ENCODE measurements around the gene TRIM44.

The TRIM44 gene, protein sequence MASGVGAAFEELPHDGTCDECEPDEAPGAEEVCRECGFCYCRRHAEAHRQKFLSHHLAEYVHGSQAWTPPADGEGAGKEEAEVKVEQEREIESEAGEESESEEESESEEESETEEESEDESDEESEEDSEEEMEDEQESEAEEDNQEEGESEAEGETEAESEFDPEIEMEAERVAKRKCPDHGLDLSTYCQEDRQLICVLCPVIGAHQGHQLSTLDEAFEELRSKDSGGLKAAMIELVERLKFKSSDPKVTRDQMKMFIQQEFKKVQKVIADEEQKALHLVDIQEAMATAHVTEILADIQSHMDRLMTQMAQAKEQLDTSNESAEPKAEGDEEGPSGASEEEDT

GRCh38 chr11:35662649-35663407, at the start of gene TRIM44:
TRIM44 (plus strand) TSS chr11:35662775; CDS start chr11:35663112, 337 bp downstream.
- peak; percentile 31 for DNase-seq

- no peak for DNase-seq
These were observed 47.5 kb upstream of the TRIM44 start for GRCh38 chr11:35614939-35615569.

DNA sequence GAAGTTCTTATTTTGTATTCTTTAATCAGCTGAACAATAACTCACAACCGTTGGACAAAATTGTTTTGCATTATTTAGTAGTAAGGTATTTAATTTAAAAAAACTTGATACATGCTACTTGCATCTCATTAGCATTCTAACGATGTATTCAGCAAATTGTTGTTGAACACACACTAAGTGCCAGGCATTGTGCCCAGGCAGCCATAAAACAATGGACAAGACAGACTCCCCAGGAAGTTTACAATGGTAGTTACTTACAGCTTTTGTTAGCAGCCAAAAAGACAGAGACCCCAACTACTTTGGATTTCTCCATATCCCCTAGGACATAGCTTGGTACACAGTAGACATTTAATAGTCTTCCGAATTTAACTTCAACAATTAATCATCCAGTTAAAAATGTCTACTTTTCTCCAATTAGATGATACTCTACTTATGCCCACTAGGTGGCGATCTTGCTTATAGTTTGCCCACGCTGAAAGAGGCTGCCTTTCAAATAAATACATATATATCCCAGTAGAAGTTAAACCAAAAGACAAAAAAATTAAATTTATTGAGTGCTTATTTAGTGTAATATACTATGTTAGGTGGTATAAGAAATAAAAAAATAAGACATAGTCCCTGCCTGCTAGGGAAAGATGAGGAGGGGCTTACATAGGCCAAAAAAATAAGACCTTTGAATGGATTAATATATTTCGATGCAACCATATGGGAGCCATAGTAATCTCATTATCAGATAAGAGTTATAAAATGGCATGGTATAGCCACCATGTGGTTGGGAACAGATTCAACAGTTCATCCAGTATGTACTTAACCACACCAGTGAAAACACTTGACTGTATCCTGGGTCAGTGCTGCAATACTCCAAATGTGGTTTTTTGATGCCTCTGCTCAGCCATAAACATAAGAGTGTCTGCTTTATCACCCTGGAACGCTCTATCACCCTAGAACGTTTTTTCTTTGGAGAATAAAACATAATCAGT, 46.4 kb upstream of the TRIM44 start:
- peak; percentile 17 for DNase-seq

DNA sequence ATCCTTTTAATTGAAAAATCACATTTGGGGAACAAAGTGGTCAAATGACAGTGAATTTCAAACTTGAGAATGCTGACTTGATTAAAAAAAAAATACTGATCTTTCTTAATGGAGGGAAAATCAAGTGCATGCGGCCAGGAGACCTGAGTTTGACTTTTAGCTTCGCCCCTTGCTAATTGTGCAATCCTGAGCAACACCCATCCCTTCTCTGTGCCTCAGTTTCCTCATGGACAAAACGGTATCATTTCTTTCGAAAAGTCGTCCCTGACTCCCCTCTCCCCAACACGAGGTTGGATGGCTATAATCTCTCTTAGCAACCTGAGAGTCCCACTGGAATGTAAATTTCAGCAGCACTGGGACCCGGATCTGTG, 45.3 kb upstream of the TRIM44 start:
- DNase-seq: no peak

DNA sequence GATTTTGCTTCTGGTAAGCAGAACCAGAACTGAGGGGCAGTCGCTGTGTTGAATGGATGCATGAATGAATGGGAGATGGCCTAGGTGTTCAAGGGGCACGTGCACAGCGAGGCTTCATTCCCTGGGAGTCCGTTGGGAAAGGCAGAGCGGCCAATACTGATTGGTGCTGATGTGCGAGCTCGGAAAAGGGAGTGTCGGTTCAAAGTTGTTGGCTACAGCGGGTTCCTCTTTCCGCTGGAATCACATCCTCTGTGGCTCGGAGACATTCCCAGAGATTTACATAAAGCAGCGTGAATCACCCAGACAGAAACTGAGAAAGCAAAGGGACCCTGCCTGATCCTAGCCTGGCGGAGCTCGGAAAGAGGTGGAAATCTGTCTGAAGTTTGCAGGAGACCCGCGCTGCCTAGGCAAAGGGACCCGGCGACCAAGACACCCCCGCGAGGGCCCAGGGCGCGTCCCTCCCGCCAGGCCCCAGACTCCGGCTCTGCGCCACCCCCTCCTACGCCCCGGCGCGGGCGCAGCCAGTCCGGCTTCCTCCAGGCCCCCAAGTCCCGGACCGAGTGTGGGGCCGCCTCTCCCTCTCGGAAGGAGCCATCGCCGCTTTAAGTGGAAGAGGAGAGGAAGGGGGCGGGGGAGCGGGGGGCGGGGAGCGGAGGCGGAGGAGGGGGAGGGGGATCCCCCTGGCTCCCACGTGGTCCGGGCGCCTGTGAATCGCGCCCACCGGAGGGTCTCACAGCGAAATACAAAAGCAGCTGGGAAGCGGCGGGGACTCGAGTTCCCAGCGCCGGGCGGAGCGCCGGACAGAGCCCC, 44.7 kb upstream of the TRIM44 start, which contains the start of gene FJX1:
TSS of gene FJX1 (plus strand) at position 774 of the 810 bp plus-strand sequence. CDS start 177 bp downstream, outside the sequence.
- DNase-seq: peak; percentile 31

GRCh38 chr11:35618497-35619115, 44.0 kb upstream of the TRIM44 start:
- no peak for DNase-seq

- DNase-seq: no peak
These were observed 43.3 kb upstream of the TRIM44 start for GRCh38 chr11:35619116-35619854.

DNA sequence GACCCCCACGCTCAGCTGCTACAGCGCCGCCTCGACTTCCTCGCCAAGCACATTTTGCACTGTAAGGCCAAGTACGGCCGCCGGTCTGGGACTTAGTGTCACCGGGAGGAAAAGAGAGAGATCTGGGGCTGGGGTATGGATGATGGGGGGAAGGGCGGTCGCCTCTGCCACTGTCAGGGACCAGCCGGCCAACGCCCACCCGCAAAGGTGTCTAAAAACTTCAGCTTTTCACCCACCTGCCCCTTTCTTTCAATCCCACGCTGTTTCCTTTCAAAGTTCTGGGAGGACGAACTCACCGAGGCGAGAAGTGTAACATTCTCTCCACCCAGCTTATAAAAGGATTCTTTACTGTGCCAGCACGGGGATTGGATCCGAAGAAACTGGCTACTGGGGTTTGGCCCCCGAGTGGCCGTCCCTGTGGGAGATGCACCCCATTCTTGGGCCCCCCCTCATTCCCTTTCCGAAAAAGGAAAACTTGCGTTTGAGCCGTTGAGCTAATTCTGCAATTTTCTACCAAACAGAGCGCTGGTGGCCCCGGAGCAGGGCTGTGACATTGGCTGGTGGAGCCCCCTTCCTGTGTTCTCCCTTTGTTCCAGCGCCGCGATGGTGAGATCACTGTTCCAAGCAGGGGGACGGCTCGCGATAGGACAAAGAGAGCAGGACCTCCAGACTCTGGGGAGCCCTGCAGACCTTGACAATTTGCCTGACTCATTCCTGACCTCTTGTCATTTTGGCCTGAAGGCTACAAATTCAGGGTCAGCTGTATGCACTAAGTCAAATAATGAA, 42.5 kb upstream of the TRIM44 start:
- DNase-seq: peak; percentile 25

GRCh38 chr11:35620795-35621194, 41.8 kb upstream of the TRIM44 start:
- no peak for DNase-seq

DNA sequence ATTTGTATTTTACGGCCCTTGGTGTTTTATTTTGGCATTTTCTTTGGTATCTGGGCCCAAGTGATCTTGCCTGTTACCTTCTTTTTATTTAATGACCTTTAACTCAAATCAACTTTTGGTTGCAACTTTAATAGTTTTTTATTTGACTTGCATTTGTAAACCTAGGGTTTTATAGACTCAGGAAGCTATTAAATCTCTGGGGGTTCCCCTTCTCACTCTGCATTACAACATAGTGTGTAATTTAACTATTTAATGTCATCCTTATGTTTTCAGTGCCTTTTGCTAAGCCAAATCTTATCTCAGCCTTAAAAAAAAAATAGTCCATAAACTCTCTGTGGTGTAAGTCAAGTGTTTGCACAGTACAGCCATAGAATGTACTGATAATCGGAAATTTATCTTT, 41.0 kb upstream of the TRIM44 start:
- DNase-seq: no peak

DNA sequence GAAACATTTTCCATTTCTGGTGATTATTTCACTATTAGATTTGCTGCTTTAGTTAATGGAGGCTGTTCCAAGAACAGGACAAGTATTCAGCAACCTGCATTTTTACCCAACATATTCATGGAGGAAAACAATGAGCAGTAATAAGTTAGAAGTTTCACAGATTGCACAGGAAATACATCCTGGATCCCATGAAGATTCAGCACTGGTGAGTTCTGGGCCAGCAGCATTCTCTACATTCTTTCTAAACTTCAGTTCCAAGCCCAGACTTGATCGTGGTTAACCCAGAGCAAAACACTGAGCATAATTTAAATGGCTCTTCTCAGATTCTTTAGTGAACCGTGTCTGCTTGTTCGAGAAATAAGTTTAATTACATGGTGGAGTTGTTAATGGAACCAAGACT, 40.5 kb upstream of the TRIM44 start:
- no peak for DNase-seq

- DNase-seq: no peak
These were observed 38.9 kb upstream of the TRIM44 start for GRCh38 chr11:35623621-35624168.

- no peak for DNase-seq
These were observed 38.3 kb upstream of the TRIM44 start for GRCh38 chr11:35624316-35624715.

- no peak for DNase-seq
These were observed 37.8 kb upstream of the TRIM44 start for GRCh38 chr11:35624781-35625180.

DNA sequence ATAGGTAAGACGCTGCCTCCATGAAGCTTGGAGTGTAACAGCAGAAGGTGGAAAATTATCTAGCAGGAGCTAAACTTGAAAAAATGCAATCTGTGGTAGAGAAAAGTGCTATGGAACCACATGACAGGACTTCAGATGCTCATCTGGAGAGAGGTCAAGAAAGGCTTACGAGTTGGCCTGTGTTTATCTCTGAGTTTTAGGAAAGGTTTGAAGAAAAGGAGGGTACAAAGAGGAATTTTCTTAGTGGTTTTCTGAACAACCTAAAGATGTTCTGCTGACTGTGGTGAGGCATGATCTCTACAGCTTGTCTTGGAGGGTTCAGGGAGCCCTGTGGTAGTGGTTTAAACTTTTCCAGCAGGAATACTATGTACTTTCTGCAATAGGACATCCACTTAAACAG, 36.1 kb upstream of the TRIM44 start:
- DNase-seq: no peak

- DNase-seq: no peak
These were observed 33.1 kb upstream of the TRIM44 start for GRCh38 chr11:35629511-35629910.

DNA sequence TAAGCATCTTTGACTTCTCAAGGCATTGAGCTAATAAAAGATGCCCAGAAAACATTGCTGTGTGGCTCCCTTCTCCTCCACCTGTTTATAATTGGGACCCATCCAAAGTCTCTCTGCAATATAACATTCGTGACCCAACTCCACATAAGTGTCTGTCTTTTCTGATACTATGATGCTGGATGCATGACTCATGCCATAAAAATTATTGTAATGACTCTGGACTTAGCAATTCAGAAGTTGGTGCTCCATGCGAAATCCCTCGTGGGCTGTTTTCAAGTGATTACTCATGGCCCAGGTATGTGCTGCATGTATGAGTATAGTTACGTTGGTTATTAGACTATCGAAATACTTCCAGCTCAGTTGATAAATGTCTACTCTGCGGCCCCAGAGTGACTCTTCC, 32.7 kb upstream of the TRIM44 start:
- DNase-seq: no peak

- DNase-seq: no peak
These were observed 30.7 kb upstream of the TRIM44 start for GRCh38 chr11:35631891-35632290.

- no peak for DNase-seq
These were observed 30.3 kb upstream of the TRIM44 start for GRCh38 chr11:35632301-35632700.

Measured in NCI-H1694 (cell line).